Osteoblast (primary cell): ENCODE data around the gene THTPA. TPM values are rescaled to one million over a fixed set of nuclear protein-coding genes. Genes with fewer than 3 reads are reported as not detected.

ENCODE experiments used
- DNase-seq: peaks from one replicate; pipeline ENCODE4 v3.0.0; 2011; ENCODE audit warnings: low spot score, mixed read lengths; ENCODE audit not compliant: insufficient read length; ENCODE audit errors: missing footprints
- H2AFZ ChIP-seq: 2 replicates; pipeline ENCODE4 v1.6.0; 2011; ENCODE audit warnings: mild to moderate bottlenecking, low read length
- H3K27ac ChIP-seq: 2 replicates; pipeline ENCODE4 v1.5.1; 2011; ENCODE audit warnings: mild to moderate bottlenecking, low read depth, low read length, moderate library complexity
- H3K27me3 ChIP-seq: 2 replicates; pipeline ENCODE4 v1.6.0; 2012; ENCODE audit warnings: mild to moderate bottlenecking, control low read depth, inconsistent platforms, low read length, moderate library complexity; ENCODE audit not compliant: insufficient read depth
- H3K36me3 ChIP-seq: 2 replicates; pipeline ENCODE4 v1.5.1; 2011; ENCODE audit warnings: mild to moderate bottlenecking, low read length, control low read depth, moderate library complexity; ENCODE audit not compliant: insufficient read depth
- H3K4me1 ChIP-seq: 2 replicates; pipeline ENCODE4 v1.5.1; 2011; ENCODE audit warnings: mild to moderate bottlenecking, low read length, control low read depth, moderate library complexity; ENCODE audit not compliant: insufficient read depth
- H3K4me2 ChIP-seq: 2 replicates; pipeline ENCODE4 v1.6.0; 2011; ENCODE audit warnings: mild to moderate bottlenecking, low read length; ENCODE audit not compliant: insufficient read depth
- H3K4me3 ChIP-seq: fragments of 200-600 bp; sonication (generic); 3 replicates; pipeline ENCODE4 v1.5.1; 2012; ENCODE audit warnings: mild to moderate bottlenecking, low read length, inconsistent platforms; ENCODE audit not compliant: insufficient read depth
- H3K79me2 ChIP-seq: 2 replicates; pipeline ENCODE4 v1.6.0; 2012; ENCODE audit warnings: mild to moderate bottlenecking, low read length, control low read depth, inconsistent platforms; ENCODE audit not compliant: insufficient read depth
- H3K9me3 ChIP-seq: 2 replicates; pipeline ENCODE4 v1.5.1; 2011; ENCODE audit warnings: low read depth, low read length, control low read depth
- H4K20me1 ChIP-seq: 2 replicates; pipeline ENCODE4 v1.6.0; 2012; ENCODE audit warnings: mild to moderate bottlenecking, low read length, control low read depth; ENCODE audit not compliant: insufficient read depth
- CTCF ChIP-seq: IDR thresholded peaks from 2 replicates; pipeline ENCODE4 v1.5.1; 2011; ENCODE audit warnings: mild to moderate bottlenecking, low read depth, low read length, moderate library complexity; ENCODE audit errors: extremely low read depth
- total RNA-seq: library from RNA; depleted of rRNA; stranded (reverse); fragments of >200 nt; gene quantifications from 2 replicates; pipeline ENCODE4 v1.2.3, GENCODE V29; 2012

Gene THTPA
- total RNA-seq, 1 donor: 27.5 TPM

DNA sequence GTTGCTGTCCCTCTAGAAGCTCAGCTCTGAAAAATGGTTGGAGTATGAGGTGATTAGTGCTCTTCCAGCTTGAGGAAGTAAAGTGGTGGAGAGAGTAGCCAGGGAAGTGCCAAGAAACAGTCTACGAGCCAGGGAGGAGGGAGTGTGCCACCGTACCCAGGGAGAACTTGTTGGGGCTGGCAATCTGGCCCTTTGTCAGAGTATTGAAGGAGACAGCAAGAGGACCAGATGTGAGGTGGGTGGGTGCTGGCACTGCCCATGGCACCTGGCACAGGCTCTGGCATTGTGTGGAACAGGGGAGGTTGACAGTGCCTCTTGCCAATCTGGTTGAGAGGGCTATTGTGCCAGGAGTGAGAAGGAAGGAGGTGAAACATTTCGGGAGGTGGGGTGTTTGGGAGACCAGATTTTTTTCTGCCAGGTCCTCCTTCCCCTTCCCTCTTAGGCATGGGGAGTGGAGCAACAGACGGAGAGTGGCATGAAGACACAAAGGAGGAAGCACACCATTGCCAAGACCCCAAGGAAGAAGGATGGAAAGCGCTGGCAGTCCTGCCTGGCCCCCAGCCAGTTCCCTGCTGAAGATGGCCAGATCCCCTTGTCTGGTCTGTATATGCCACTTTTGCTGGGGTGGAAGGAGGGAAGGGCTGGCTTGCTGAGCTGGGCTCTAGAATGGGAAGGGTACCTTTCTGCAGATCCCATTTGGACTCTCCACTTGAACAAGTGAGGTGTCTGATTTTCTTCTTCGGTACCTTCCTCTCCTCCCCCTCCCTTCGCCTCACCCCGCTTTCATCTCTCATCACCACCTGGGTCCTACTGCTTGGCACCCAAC is 42.0 kb upstream of the THTPA start:
- no peak for TF ChIP-seq CTCF

GRCh38 chr14:23514644-23514957 is 41.5 kb upstream of the THTPA start:
- Histone ChIP-seq H3K4me2 (no peak overlapping the region), H3K36me3 (no peaks in the 10 kb centered on the region), H3K27me3 (no peaks in the 10 kb centered on the region), H3K4me1 (no peaks in the 10 kb centered on the region), H3K4me3 (no peak overlapping the region), H3K79me2 (no peaks in the 10 kb centered on the region), H4K20me1 (no peaks in the 10 kb centered on the region), H2AFZ (no peak overlapping the region), H3K9me3 (no peaks in the 10 kb centered on the region), H3K27ac (no peak overlapping the region)
- DNase-seq: peak; percentile 58
- TF ChIP-seq CTCF: no peak

More for the DNA sequence above, 42.0 kb upstream of the THTPA start:
- Histone ChIP-seq H3K9me3 (no peaks in the 10 kb centered on the region), H3K27me3 (no peaks in the 10 kb centered on the region), H3K79me2 (no peaks in the 10 kb centered on the region), H3K4me3 (no peak overlapping the region), H4K20me1 (no peaks in the 10 kb centered on the region), H3K4me1 (no peaks in the 10 kb centered on the region), H3K4me2 (no peak overlapping the region), H2AFZ (no peak overlapping the region), H3K27ac (no peak overlapping the region), H3K36me3 (no peaks in the 10 kb centered on the region)
- DNase-seq: peak; percentile 22

DNA sequence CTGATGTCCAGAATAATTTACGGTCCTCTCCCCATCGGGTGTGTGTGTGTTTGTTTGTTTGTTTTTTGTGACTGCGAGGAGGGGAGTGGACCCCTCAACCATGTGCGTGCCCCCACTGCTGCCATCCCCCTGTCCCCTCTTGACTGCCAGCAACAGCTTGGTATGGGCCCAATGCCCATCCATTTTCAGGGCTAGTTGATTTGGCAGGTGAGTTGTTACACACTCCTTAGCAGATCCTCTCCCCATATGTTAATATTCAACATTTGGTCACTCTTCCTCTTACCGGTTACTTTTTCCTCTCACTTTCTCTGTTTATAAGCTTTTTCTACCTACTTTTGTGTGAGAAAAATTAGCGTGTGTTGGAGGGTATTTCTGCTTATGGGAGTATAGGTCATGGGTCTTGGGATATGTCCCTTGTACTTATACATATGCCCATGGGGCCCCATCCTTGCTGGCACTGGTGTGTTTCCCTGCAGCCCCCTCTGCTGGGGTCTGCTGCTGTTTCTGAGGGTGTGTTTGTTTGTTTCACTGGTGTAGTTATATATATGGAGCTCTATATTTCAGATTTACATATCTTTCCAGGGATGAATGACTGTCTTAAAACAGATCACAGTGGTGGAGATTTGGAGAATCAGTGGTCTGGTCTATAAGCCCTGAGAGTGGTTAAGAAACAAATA is 38.3 kb upstream of the THTPA start:
- Histone ChIP-seq H3K27me3 (no peaks in the 10 kb centered on the region), H4K20me1 (no peaks in the 10 kb centered on the region), H3K27ac (no peak overlapping the region), H3K9me3 (no peaks in the 10 kb centered on the region), H3K4me2 (no peak overlapping the region), H3K4me3 (no peak overlapping the region), H3K4me1 (no peaks in the 10 kb centered on the region), H2AFZ (no peak overlapping the region), H3K36me3 (no peaks in the 10 kb centered on the region), H3K79me2 (no peaks in the 10 kb centered on the region)
- TF ChIP-seq CTCF: no peak
- peak; percentile 44 for DNase-seq

- H3K36me3 ChIP-seq: no peaks in the 10 kb centered on the region
- H2AFZ ChIP-seq: no peak overlapping the region
- H3K27ac ChIP-seq: no peak overlapping the region
- no peaks in the 10 kb centered on the region for H3K27me3 ChIP-seq
- no peak overlapping the region for H3K4me3 ChIP-seq
- no peaks in the 10 kb centered on the region for H4K20me1 ChIP-seq
- no peaks in the 10 kb centered on the region for H3K4me1 ChIP-seq
- TF ChIP-seq CTCF: no peak
- peak; percentile 35 for DNase-seq
- no peaks in the 10 kb centered on the region for H3K79me2 ChIP-seq
- no peak overlapping the region for H3K4me2 ChIP-seq
- H3K9me3 ChIP-seq: no peaks in the 10 kb centered on the region
Observed at GRCh38 chr14:23518709-23519108, 37.4 kb upstream of the THTPA start.
